NCI-H526 treated with DMSO at 0.1 percent for 48 hours (cell line): Measurements from ENCODE around the gene TTLL12.
A peak's percentile ranks its signal among the peaks of the same experiment; 100 is the strongest.

Source experiments
- DNase-seq: peaks from one replicate; lab custom pipeline; 2025; lab: John Stamatoyannopoulos, UW

Gene TTLL12

DNA sequence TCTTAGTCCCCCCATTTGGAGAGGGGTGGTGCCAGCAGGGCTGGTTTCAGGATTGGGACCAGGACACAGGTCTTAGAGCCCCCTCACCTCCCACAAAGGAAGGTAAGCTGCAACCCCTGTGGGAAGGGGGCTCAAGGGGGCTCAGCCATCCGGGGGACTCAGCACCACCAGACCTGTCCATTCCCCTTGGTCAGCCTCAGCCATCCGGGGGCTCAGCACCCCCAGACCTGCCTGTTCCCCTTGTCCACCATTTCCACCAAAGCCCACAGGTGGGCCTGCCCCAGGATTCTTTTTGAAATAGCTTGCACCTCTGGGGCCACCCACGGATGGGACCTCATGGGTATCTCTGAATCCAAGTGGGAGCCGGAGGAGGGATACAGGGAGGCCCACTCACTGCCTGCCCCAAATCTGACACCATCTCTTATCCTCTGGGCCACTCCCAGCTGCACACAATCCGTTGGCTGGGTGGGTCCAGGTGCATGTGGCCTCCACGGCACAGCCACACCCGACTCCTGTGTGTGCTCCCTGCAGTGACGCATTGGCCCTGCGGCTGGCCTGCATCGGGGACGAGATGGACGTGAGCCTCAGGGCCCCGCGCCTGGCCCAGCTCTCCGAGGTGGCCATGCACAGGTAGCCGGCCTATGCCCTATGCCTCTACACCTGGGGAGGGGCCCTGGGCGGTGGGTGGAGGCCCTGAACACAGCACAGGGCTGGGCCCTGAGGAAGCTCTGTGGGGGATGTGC is 59.6 kb downstream of the TTLL12 start:
- DNase-seq = no peak

- DNase-seq = no peak
Measured at GRCh38 chr22:43126501-43127165, 60.3 kb downstream of the TTLL12 start.

GRCh38 chr22:43118953-43119458 is 67.9 kb downstream of the TTLL12 start:
- DNase-seq = peak; percentile 73

- DNase-seq = no peak
Measured at GRCh38 chr22:43118024-43118849, 68.7 kb downstream of the TTLL12 start.

DNA sequence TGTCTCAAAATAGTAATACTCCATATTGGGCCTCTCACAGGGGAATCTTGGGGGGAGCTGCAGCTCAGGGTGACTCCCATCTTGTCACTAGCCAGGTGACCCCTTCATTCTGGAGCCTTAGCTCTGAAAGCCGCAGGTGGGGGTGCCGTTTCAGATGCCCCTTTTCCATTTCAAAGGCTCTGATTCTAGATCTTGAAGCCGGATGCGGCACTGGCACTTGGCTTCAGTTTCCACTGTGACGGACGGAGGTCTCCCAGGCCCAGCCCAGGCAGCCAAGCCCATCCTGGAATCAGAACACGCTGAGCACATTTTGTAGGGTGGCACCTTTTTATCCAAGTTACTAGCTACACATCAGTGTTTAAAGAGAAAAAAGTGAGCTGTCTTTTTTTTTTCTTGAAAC is 70.0 kb downstream of the TTLL12 start:
- no peak for DNase-seq
